ENCODE measurements around the gene BBS7. TPM values are rescaled to one million over a fixed set of nuclear protein-coding genes. Genes with fewer than 3 reads are reported as not detected.

BBS7 gene
- 3.9 TPM for polyA plus RNA-seq (2012; ENCODE audit: low read depth, missing spikeins)

- no peak for TF ChIP-seq PAX5 (IDR thresholded peaks at IDR 0.05; ENCODE audit: insufficient read depth, low read length, severe bottlenecking)
- TF ChIP-seq POLR2A (IDR thresholded peaks at IDR 0.05; ENCODE audit: low read depth, low read length) = 0 out of 2 replicates have a peak, but pooled peaks have one; percentile 39
- TF ChIP-seq POLR2AphosphoS5 (IDR thresholded peaks at IDR 0.05; ENCODE audit: low read depth, low read length) = 0 out of 2 replicates have a peak, but pooled peaks have one; percentile 22
- DNase-seq (ENCODE audit: insufficient read length, low spot score) = peak; percentile 78
- FAIRE-seq = peak; percentile 100
Measured at GRCh38 chr4:121869841-121870822, at the start of gene BBS7. TSS of gene BBS7 (minus strand) at chr4:121870474. CDS start at chr4:121870313, 161 bp downstream.

- no peak for TF ChIP-seq POLR2A (IDR thresholded peaks at IDR 0.05; ENCODE audit: low read depth, low read length)
- TF ChIP-seq POU2F2 (IDR thresholded peaks at IDR 0.05; ENCODE audit: low read depth, low read length) = no peak
- DNase-seq (ENCODE audit: insufficient read length, low spot score) (no peak), FAIRE-seq (no peak)
Measured at GRCh38 chr4:121913667-121914066, 43.4 kb upstream of the BBS7 start.

- DNase-seq (ENCODE audit: insufficient read length, low spot score) = no peak
- no peak for FAIRE-seq
- TF ChIP-seq POLR2AphosphoS5 (IDR thresholded peaks at IDR 0.05; ENCODE audit: low read depth, low read length) (no peak), POU2F2 (IDR thresholded peaks at IDR 0.05; ENCODE audit: low read depth, low read length) (no peak), POLR2A (IDR thresholded peaks at IDR 0.05; ENCODE audit: low read depth, low read length) (no peak), PAX5 (IDR thresholded peaks at IDR 0.05; ENCODE audit: insufficient read depth, low read length, severe bottlenecking) (no peak), SPI1 (IDR thresholded peaks at IDR 0.05; ENCODE audit: low read depth, low read length) (no peak), TAF1 (IDR thresholded peaks at IDR 0.05; ENCODE audit: low read depth, low read length) (no peak)
Measured at GRCh38 chr4:121908346-121908745, 38.1 kb upstream of the BBS7 start.

GRCh38 chr4:121900132-121900983 is 30.1 kb upstream of the BBS7 start:
- FAIRE-seq (peak; percentile 41), DNase-seq (ENCODE audit: insufficient read length, low spot score) (peak; percentile 14)
- TF ChIP-seq POU2F2 (IDR thresholded peaks at IDR 0.05; ENCODE audit: low read depth, low read length) (no peak), POLR2AphosphoS5 (IDR thresholded peaks at IDR 0.05; ENCODE audit: low read depth, low read length) (no peak), POLR2A (IDR thresholded peaks at IDR 0.05; ENCODE audit: low read depth, low read length) (no peak), TAF1 (IDR thresholded peaks at IDR 0.05; ENCODE audit: low read depth, low read length) (no peak), PAX5 (IDR thresholded peaks at IDR 0.05; ENCODE audit: insufficient read depth, low read length, severe bottlenecking) (no peak), SPI1 (IDR thresholded peaks at IDR 0.05; ENCODE audit: low read depth, low read length) (no peak)

- DNase-seq (ENCODE audit: insufficient read length, low spot score) = no peak
- FAIRE-seq = no peak
- no peak for TF ChIP-seq POU2F2 (IDR thresholded peaks at IDR 0.05; ENCODE audit: low read depth, low read length)
- no peak for TF ChIP-seq TAF1 (IDR thresholded peaks at IDR 0.05; ENCODE audit: low read depth, low read length)
- TF ChIP-seq SPI1 (IDR thresholded peaks at IDR 0.05; ENCODE audit: low read depth, low read length) = no peak
- TF ChIP-seq POLR2A (IDR thresholded peaks at IDR 0.05; ENCODE audit: low read depth, low read length) = no peak
- no peak for TF ChIP-seq POLR2AphosphoS5 (IDR thresholded peaks at IDR 0.05; ENCODE audit: low read depth, low read length)
- TF ChIP-seq PAX5 (IDR thresholded peaks at IDR 0.05; ENCODE audit: insufficient read depth, low read length, severe bottlenecking) = no peak
Measured at GRCh38 chr4:121898150-121898549, 27.9 kb upstream of the BBS7 start.

- TF ChIP-seq POLR2AphosphoS5 (IDR thresholded peaks at IDR 0.05; ENCODE audit: low read depth, low read length) = no peak
- TF ChIP-seq POU2F2 (IDR thresholded peaks at IDR 0.05; ENCODE audit: low read depth, low read length) = no peak
- no peak for TF ChIP-seq SPI1 (IDR thresholded peaks at IDR 0.05; ENCODE audit: low read depth, low read length)
- TF ChIP-seq TAF1 (IDR thresholded peaks at IDR 0.05; ENCODE audit: low read depth, low read length) = no peak
- no peak for TF ChIP-seq POLR2A (IDR thresholded peaks at IDR 0.05; ENCODE audit: low read depth, low read length)
- no peak for TF ChIP-seq PAX5 (IDR thresholded peaks at IDR 0.05; ENCODE audit: insufficient read depth, low read length, severe bottlenecking)
- DNase-seq (ENCODE audit: insufficient read length, low spot score) = no peak
- FAIRE-seq = no peak
Measured at GRCh38 chr4:121888134-121888533, 17.9 kb upstream of the BBS7 start.

- TF ChIP-seq POU2F2 (IDR thresholded peaks at IDR 0.05; ENCODE audit: low read depth, low read length) (no peak), POLR2A (IDR thresholded peaks at IDR 0.05; ENCODE audit: low read depth, low read length) (no peak), TAF1 (IDR thresholded peaks at IDR 0.05; ENCODE audit: low read depth, low read length) (no peak), POLR2AphosphoS5 (IDR thresholded peaks at IDR 0.05; ENCODE audit: low read depth, low read length) (no peak), PAX5 (IDR thresholded peaks at IDR 0.05; ENCODE audit: insufficient read depth, low read length, severe bottlenecking) (no peak), SPI1 (IDR thresholded peaks at IDR 0.05; ENCODE audit: low read depth, low read length) (no peak)
- no peak for DNase-seq (ENCODE audit: insufficient read length, low spot score)
- no peak for FAIRE-seq
Measured at GRCh38 chr4:121885115-121885514, 14.8 kb upstream of the BBS7 start.

- no peak for FAIRE-seq
- no peak for TF ChIP-seq POLR2AphosphoS5 (IDR thresholded peaks at IDR 0.05; ENCODE audit: low read depth, low read length)
- TF ChIP-seq PAX5 (IDR thresholded peaks at IDR 0.05; ENCODE audit: insufficient read depth, low read length, severe bottlenecking) = no peak
- no peak for TF ChIP-seq SPI1 (IDR thresholded peaks at IDR 0.05; ENCODE audit: low read depth, low read length)
- no peak for TF ChIP-seq POLR2A (IDR thresholded peaks at IDR 0.05; ENCODE audit: low read depth, low read length)
- TF ChIP-seq POU2F2 (IDR thresholded peaks at IDR 0.05; ENCODE audit: low read depth, low read length) = no peak
- no peak for TF ChIP-seq TAF1 (IDR thresholded peaks at IDR 0.05; ENCODE audit: low read depth, low read length)
- DNase-seq (ENCODE audit: insufficient read length, low spot score) = no peak
Measured at GRCh38 chr4:121881158-121881557, 10.9 kb upstream of the BBS7 start.

GRCh38 chr4:121879135-121879534 is 8.9 kb upstream of the BBS7 start:
- no peak for TF ChIP-seq SPI1 (IDR thresholded peaks at IDR 0.05; ENCODE audit: low read depth, low read length)
- no peak for TF ChIP-seq TAF1 (IDR thresholded peaks at IDR 0.05; ENCODE audit: low read depth, low read length)
- TF ChIP-seq PAX5 (IDR thresholded peaks at IDR 0.05; ENCODE audit: insufficient read depth, low read length, severe bottlenecking) = no peak
- TF ChIP-seq POLR2AphosphoS5 (IDR thresholded peaks at IDR 0.05; ENCODE audit: low read depth, low read length) = no peak
- TF ChIP-seq POLR2A (IDR thresholded peaks at IDR 0.05; ENCODE audit: low read depth, low read length) = no peak
- no peak for TF ChIP-seq POU2F2 (IDR thresholded peaks at IDR 0.05; ENCODE audit: low read depth, low read length)
- FAIRE-seq = no peak
- DNase-seq (ENCODE audit: insufficient read length, low spot score) = no peak
